SU-DHL-6 (cell line): ENCODE results near the gene SLC35B2.

Experiments
- H2AFZ ChIP-seq: fragments of 200-600 bp; sonication (generic); 2 replicates; pipeline ENCODE4 v1.6.1; 2014; ENCODE audit warnings: low read depth, mild to moderate bottlenecking, moderate library complexity, mixed read lengths, antibody characterized with exemption, low read length; ENCODE audit not compliant: severe bottlenecking
- H3F3A ChIP-seq: fragments of 200-600 bp; shearing (Covaris generic); 2 replicates; pipeline ENCODE4 v1.6.0; 2016; ENCODE audit warnings: antibody characterized with exemption, mild to moderate bottlenecking; ENCODE audit not compliant: insufficient read depth
- H3K27ac ChIP-seq: fragments of 200-600 bp; sonication (generic); 2 replicates; pipeline ENCODE4 v1.5.1; 2016; ENCODE audit warnings: low read depth, mild to moderate bottlenecking, low read length, moderate library complexity, mixed read lengths
- H3K27me3 ChIP-seq: fragments of 200-600 bp; sonication (generic), shearing (Covaris generic); 2 replicates; pipeline ENCODE4 v1.6.0; 2014; ENCODE audit warnings: mild to moderate bottlenecking, low read length
- H3K36me3 ChIP-seq: fragments of 200-600 bp; sonication (generic); 2 replicates; pipeline ENCODE4 v1.6.1; 2014; ENCODE audit warnings: mild to moderate bottlenecking, low read length, mixed read lengths
- H3K4me2 ChIP-seq: fragments of 300-600, 200-600 bp; shearing (Covaris generic), sonication (generic); 2 replicates; pipeline ENCODE4 v1.6.0; 2014; ENCODE audit warnings: low read length, low read depth, mild to moderate bottlenecking; ENCODE audit not compliant: poor library complexity, severe bottlenecking
- H3K4me3 ChIP-seq: fragments of 200-600 bp; sonication (generic); 2 replicates; pipeline ENCODE4 v1.5.1; 2014; ENCODE audit warnings: antibody characterized with exemption, low read length, mild to moderate bottlenecking, mixed read lengths; ENCODE audit not compliant: insufficient read depth, poor library complexity, severe bottlenecking
- H3K79me2 ChIP-seq: fragments of 200-600 bp; sonication (generic); 2 replicates; pipeline ENCODE4 v1.6.1; 2014; ENCODE audit warnings: mild to moderate bottlenecking, low read length, moderate library complexity; ENCODE audit not compliant: insufficient read depth
- H3K9ac ChIP-seq: fragments of 200-600 bp; sonication (generic); 2 replicates; pipeline ENCODE4 v1.7.0; 2014; ENCODE audit warnings: mild to moderate bottlenecking, low read length
- H3K9me2 ChIP-seq: fragments of 200-600 bp; sonication (generic); replicated peaks from 2 replicates; pipeline ENCODE4 v1.6.1; 2014; ENCODE audit warnings: low read length; ENCODE audit not compliant: insufficient read depth
- H3K9me3 ChIP-seq: fragments of 200-600 bp; sonication (generic); 2 replicates; pipeline ENCODE4 v1.6.1; 2014; ENCODE audit warnings: low read length, mixed read lengths; ENCODE audit not compliant: insufficient read depth
- H4K20me1 ChIP-seq: fragments of 200-600 bp; sonication (generic); 2 replicates; pipeline ENCODE4 v1.6.1; 2014; ENCODE audit warnings: low read depth, mild to moderate bottlenecking, antibody characterized with exemption, low read length, moderate library complexity, mixed read lengths
- CTCF ChIP-seq: fragments of 200-600 bp; sonication (generic); IDR thresholded peaks from one replicate; pipeline ENCODE4 v1.5.1; 2017; ENCODE audit warnings: antibody characterized with exemption, mild to moderate bottlenecking, low read length, moderate library complexity; ENCODE audit not compliant: insufficient read depth, poor library complexity, severe bottlenecking
- EZH2phosphoT487 ChIP-seq: fragments of 200-600 bp; sonication (generic), shearing (Covaris generic); conservative IDR thresholded peaks from 2 replicates; pipeline ENCODE4 v1.6.1; 2018; ENCODE audit warnings: mild to moderate bottlenecking, antibody characterized with exemption, low read length, moderate library complexity, mixed read lengths

SLC35B2 gene

GRCh38 chr6:44257753-44258324, 511 bp upstream of the SLC35B2 start:
- H3K27me3 ChIP-seq = no peaks in the 10 kb centered on the region
- H3K4me3 ChIP-seq = peak overlapping the region; percentile 81
- H4K20me1 ChIP-seq = 0 out of 2 replicates have a peak, but pooled peaks cover 3% of the 10 kb centered on the region
- H3K36me3 ChIP-seq = peaks cover 9% of the 10 kb centered on the region; the same call in 1 of the 2 replicates
- peak overlapping the region; percentile 83 for H3K4me2 ChIP-seq
- H3F3A ChIP-seq = peaks cover 66% of the 10 kb centered on the region
- no peaks in the 10 kb centered on the region for H3K9me2 ChIP-seq
- peak overlapping the region; percentile 85 for H3K9ac ChIP-seq
- TF ChIP-seq CTCF (no peak), EZH2phosphoT487 (no peak)
- H3K79me2 ChIP-seq = peaks cover 19% of the 10 kb centered on the region
- H3K9me3 ChIP-seq = no peaks in the 10 kb centered on the region
- H2AFZ ChIP-seq = peak overlapping the region; percentile 28
- H3K27ac ChIP-seq = peak overlapping the region; percentile 71

DNA sequence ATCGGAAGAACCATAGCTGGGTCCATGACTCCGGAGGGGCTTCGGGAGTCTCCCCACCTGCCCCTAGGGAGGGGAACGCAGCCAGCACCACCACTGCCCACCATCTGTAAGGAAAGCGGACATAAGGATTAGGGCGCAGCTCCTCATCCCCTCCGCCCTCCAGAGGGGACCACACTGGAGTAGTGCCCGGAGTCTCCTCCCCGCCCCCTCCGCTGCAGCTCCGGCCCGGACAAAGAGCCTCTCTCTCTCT, 628 bp downstream of the SLC35B2 start:
- peaks cover 12% of the 10 kb centered on the region; the same call in 1 of the 2 replicates for H3K36me3 ChIP-seq
- H3K79me2 ChIP-seq = peaks cover 8% of the 10 kb centered on the region; the same call in 1 of the 2 replicates
- H3F3A ChIP-seq = peaks cover 76% of the 10 kb centered on the region
- TF ChIP-seq CTCF (no peak), EZH2phosphoT487 (no peak)
- H3K27me3 ChIP-seq = no peaks in the 10 kb centered on the region
- peak overlapping the region; percentile 71 for H3K27ac ChIP-seq
- peak overlapping the region; percentile 70 for H2AFZ ChIP-seq
- H3K9me2 ChIP-seq = no peaks in the 10 kb centered on the region
- peak overlapping the region; percentile 85 for H3K9ac ChIP-seq
- H3K9me3 ChIP-seq = no peaks in the 10 kb centered on the region
- H4K20me1 ChIP-seq = peaks cover 7% of the 10 kb centered on the region; the same call in 1 of the 2 replicates
- H3K4me2 ChIP-seq = peak overlapping the region; percentile 83
- H3K4me3 ChIP-seq = peak overlapping the region; percentile 81

DNA sequence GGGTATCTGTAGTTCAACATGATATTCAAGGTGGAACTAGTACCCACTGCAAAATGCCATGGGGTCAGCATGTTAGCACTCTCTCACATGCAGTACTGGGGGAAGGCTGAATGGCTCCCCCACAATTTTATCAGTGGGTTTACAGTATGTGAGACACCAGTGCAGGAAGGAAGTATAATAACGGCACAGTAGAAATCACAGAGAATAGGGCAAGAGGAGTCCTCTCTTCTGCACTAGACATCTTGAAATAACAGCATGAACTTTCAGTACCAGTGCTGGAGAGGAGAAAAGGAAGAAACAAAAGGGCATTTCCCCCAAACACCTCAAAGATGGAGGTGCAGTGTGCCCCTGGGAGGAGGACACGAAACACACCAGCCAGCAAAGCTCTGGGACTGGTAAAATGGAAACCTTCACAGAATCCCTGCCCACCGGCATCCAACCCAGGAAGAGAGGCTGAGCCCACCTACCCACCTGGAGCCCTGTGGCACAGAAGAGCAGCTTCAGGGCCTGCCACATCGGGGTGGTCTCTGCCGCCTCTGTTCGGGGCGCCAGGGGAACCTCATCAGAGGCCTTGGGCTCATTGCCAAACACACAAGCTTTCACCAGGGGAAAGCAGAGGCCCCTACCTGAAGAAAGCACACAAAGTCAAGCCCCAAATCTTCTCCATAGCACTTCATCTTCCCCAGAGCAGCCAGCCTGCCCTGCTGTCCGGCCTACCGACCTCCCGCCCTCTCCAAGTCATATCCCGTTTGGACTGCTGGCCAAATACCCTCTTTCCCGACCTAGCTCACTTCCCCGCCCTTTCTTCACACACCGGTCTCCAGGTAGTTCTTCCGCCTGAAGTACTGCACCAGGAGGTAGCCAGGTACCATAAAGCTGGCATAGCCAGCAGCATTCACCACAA, 1.2 kb downstream of the SLC35B2 start:
- Histone ChIP-seq H3K4me3 (peak overlapping the region; percentile 81), H4K20me1 (peaks cover 13% of the 10 kb centered on the region; the same call in 1 of the 2 replicates), H3K4me2 (peak overlapping the region; percentile 83), H3K9me3 (no peaks in the 10 kb centered on the region), H3F3A (peaks cover 79% of the 10 kb centered on the region), H3K27me3 (no peaks in the 10 kb centered on the region), H3K9me2 (no peaks in the 10 kb centered on the region), H3K9ac (peak overlapping the region; percentile 85), H3K36me3 (peaks cover 18% of the 10 kb centered on the region; the same call in 1 of the 2 replicates), H3K79me2 (peaks cover 8% of the 10 kb centered on the region; the same call in 1 of the 2 replicates), H2AFZ (no peak overlapping the region), H3K27ac (peak overlapping the region; percentile 71)
- TF ChIP-seq CTCF = no peak
- no peak for TF ChIP-seq EZH2phosphoT487
